Thyroid gland (tissue), 4 donors: Measurements from ENCODE around the gene GRIK4.

ENCODE experiments used
- CTCF ChIP-seq, 6 experiments: fragments of 200-600 bp in 3 of 6; fragments of 450-650 bp in 3 of 6; sonication (generic) in 3 of 6; IDR thresholded peaks; one replicate each; pipeline ENCODE4 v1.5.1; 2016 to 2019; ENCODE audit warnings: antibody characterized with exemption in 6 of 6, mild to moderate bottlenecking in 2 of 6, inconsistent platforms in 1 of 6, moderate library complexity in 1 of 6
- POLR2A ChIP-seq, 2 donors: fragments of 450-650 bp; IDR thresholded peaks; one replicate each; pipeline ENCODE4 v1.6.1; 2017; ENCODE audit warnings: antibody characterized with exemption in 2 of 2, mild to moderate bottlenecking in 2 of 2, moderate library complexity in 1 of 2

- no peak for TF ChIP-seq CTCF (IDR thresholded peaks at IDR 0.05)
- TF ChIP-seq POLR2A (IDR thresholded peaks at IDR 0.05), result no peak
Observed at GRCh38 chr11:120893440-120894201, 382.1 kb downstream of the GRIK4 start.
